LoVo (cell line): ENCODE results near the gene MXRA8.

Experiments
- DNase-seq: peaks from one replicate; pipeline ENCODE4 v3.0.0-alpha.2; 2016; ENCODE audit warnings: low spot score

The MXRA8 gene

GRCh38 chr1:1348420-1349255 is 9.7 kb downstream of the MXRA8 start:
- DNase-seq = no peak

- DNase-seq = peak; percentile 57
Observed at GRCh38 chr1:1347663-1348419, 10.5 kb downstream of the MXRA8 start.

GRCh38 chr1:1347026-1347595 is 11.2 kb downstream of the MXRA8 start:
- DNase-seq = no peak

- DNase-seq = no peak
Observed at GRCh38 chr1:1346501-1346890, 11.9 kb downstream of the MXRA8 start.

- DNase-seq = no peak
Observed at GRCh38 chr1:1345860-1346500, 12.4 kb downstream of the MXRA8 start.

- DNase-seq = no peak
Observed at GRCh38 chr1:1345384-1345783, 13.0 kb downstream of the MXRA8 start.

GRCh38 chr1:1344655-1345361 is 13.5 kb downstream of the MXRA8 start:
- peak; percentile 80 for DNase-seq

GRCh38 chr1:1343811-1344421 is 14.4 kb downstream of the MXRA8 start:
- DNase-seq = no peak

- DNase-seq = no peak
Observed at GRCh38 chr1:1342584-1343115, 15.7 kb downstream of the MXRA8 start.

GRCh38 chr1:1342061-1342562 is 16.2 kb downstream of the MXRA8 start:
- no peak for DNase-seq

- no peak for DNase-seq
Observed at GRCh38 chr1:1341549-1342021, 16.8 kb downstream of the MXRA8 start.

GRCh38 chr1:1340791-1341548 is 17.4 kb downstream of the MXRA8 start:
- DNase-seq = no peak

GRCh38 chr1:1340185-1340584 is 18.2 kb downstream of the MXRA8 start:
- DNase-seq = no peak

- no peak for DNase-seq
Observed at GRCh38 chr1:1338278-1338677, 20.1 kb downstream of the MXRA8 start.

- DNase-seq = no peak
Observed at GRCh38 chr1:1337793-1338147, 20.6 kb downstream of the MXRA8 start.

GRCh38 chr1:1336931-1337792 is 21.2 kb downstream of the MXRA8 start:
- DNase-seq = no peak

GRCh38 chr1:1336446-1336845 is 21.9 kb downstream of the MXRA8 start:
- DNase-seq = no peak

- DNase-seq = no peak
Observed at GRCh38 chr1:1335792-1336248, 22.5 kb downstream of the MXRA8 start.

- DNase-seq = no peak
Observed at GRCh38 chr1:1335283-1335682, 23.1 kb downstream of the MXRA8 start.
